Aorta (tissue), 5 donors: ENCODE measurements around the gene C17orf107. TPM values are rescaled to one million over a fixed set of nuclear protein-coding genes. Genes with fewer than 3 reads are reported as not detected.
"Not testable (repeated sequence)": the region's sequence is repeated elsewhere in the genome, so short reads cannot be mapped to it uniquely, and the experiment has no call there.

ENCODE experiments used
- ATAC-seq: fragments of 200-7000 bp; cut with Tn5 transposase; one replicate; pipeline ENCODE4 v1.9.1; 2022; ENCODE audit warnings: moderate library complexity; ENCODE audit not compliant: low FRiP score
- DNase-seq, 2 donors: peaks; one replicate each; pipeline ENCODE4 v3.0.0-alpha.2; 2020
- H3K27ac ChIP-seq, 2 donors: one replicate each; pipeline ENCODE4 v1.5.1; 2013; ENCODE audit warnings: low read length in 2 of 2, mild to moderate bottlenecking in 2 of 2, moderate library complexity in 2 of 2, control low read depth in 1 of 2, inconsistent platforms in 1 of 2, low read depth in 1 of 2
- H3K27me3 ChIP-seq, 2 donors: one replicate each; pipeline ENCODE4 v1.6.1; 2013; ENCODE audit warnings: control low read depth in 1 of 2, low read length in 1 of 2, mild to moderate bottlenecking in 1 of 2, moderate library complexity in 1 of 2; ENCODE audit not compliant: insufficient read depth in 2 of 2, control insufficient read depth in 1 of 2
- H3K36me3 ChIP-seq, 2 donors: one replicate each; pipeline ENCODE4 v1.6.1; 2013; ENCODE audit warnings: control low read depth in 1 of 2, low read length in 1 of 2, mild to moderate bottlenecking in 1 of 2; ENCODE audit not compliant: insufficient read depth in 2 of 2, control insufficient read depth in 1 of 2
- H3K4me1 ChIP-seq, 2 donors: one replicate each; pipeline ENCODE4 v1.6.1; 2013; ENCODE audit warnings: low read length in 2 of 2, control low read depth in 1 of 2, mild to moderate bottlenecking in 1 of 2, moderate library complexity in 1 of 2; ENCODE audit not compliant: insufficient read depth in 2 of 2, control insufficient read depth in 1 of 2
- H3K4me3 ChIP-seq, 2 donors: one replicate each; pipeline ENCODE4 v1.5.1; 2013; ENCODE audit warnings: low read length in 2 of 2, control low read depth in 1 of 2, mild to moderate bottlenecking in 1 of 2
- H3K9me3 ChIP-seq: one replicate; pipeline ENCODE4 v1.6.1; 2013; ENCODE audit warnings: mild to moderate bottlenecking, low read length; ENCODE audit not compliant: control insufficient read depth
- WGBS, 2 donors: extraction: QIAGEN DNeasy Blood & Tissue Kit; methylation state at CpG; one replicate each; pipeline ENCODE4 v1.1.7; 2013; 5-methylcytosine and 5-hydroxymethylcytosine counted together
- intact Hi-C, 2 donors: fragments of 100-400 bp; cut with DNase I; formaldehyde crosslinking; loops; one replicate each; pipeline versions ENCODE4 v1.14.2 to v1.15.0; 2022
- polyA plus RNA-seq, 2 donors: library from polyadenylated mRNA; stranded (reverse); fragments of 200-250 nt; gene quantifications; one replicate each; pipeline ENCODE4 v1.2.3, GENCODE V29; 2013
- total RNA-seq, 2 donors: library from RNA; stranded (reverse); fragmentation: NEBNext Ultra II Directional; extraction: Animal tissue kit (Norgen Biotek cat#: 25700); gene quantifications; one replicate each; pipeline ENCODE4 v1.2.1, GENCODE V29; 2021
- donor health status: healthy with polysubstance abuse.
- donor health status: Bipolar disorder and iron deficiency.
- donor health status: DM: no; HTN: no; CAD: no.
- donor health status: DM: no; HTN: no; CAD: no.
- donor health status: DM: yes; HTN: yes; CAD: no.

The C17orf107 gene
- total and polyA plus RNA-seq, 4 donors = 0.49 to 2.9 (median 1.8) TPM

GRCh38 chr17:4901108-4901647, 1.8 kb downstream of the C17orf107 start:
- Histone ChIP-seq H3K27ac (no peak overlapping the region), H3K4me3 (no peak overlapping the region), H3K4me1 (no peaks in the 10 kb centered on the region), H3K9me3 (no peaks in the 10 kb centered on the region), H3K36me3 (peaks cover 0 to 5% of the 10 kb centered on the region in 2 donors), H3K27me3 (no peaks in the 10 kb centered on the region)
- 53 to 70% methylated on average over 37 of the region's 37 CpGs for WGBS, 2 donors
- ATAC-seq (no peak), DNase-seq (no peak)
- intact Hi-C loops = loop anchor here (5.0 to 10.0 kb wide), 2 partner anchors 84 to 189 kb away; partner anchors contain the start of genes CAMTA2 (in 2 of the 2) and ARRB2 (in 1 of the 2)

- Histone ChIP-seq H3K27ac (no peak overlapping the region), H3K27me3 (no peaks in the 10 kb centered on the region), H3K36me3 (no peaks in the 10 kb centered on the region), H3K9me3 (no peaks in the 10 kb centered on the region), H3K4me3 (no peak overlapping the region), H3K4me1 (no peaks in the 10 kb centered on the region)
- peak in 1 of 2 donors; percentile 75 for DNase-seq
- 39 to 48% methylated on average over 48 of the region's 48 CpGs for WGBS, 2 donors
- intact Hi-C loops = loop anchor here (5.0 to 10.0 kb wide), 2 partner anchors 83 to 189 kb away; partner anchors contain the start of genes CAMTA2 (in 2 of the 2) and ARRB2 (in 1 of the 2)
- peak; percentile 83 for ATAC-seq
Measured at GRCh38 chr17:4901648-4902344, 2.5 kb downstream of the C17orf107 start.

GRCh38 chr17:4902540-4902939, 3.2 kb downstream of the C17orf107 start:
- 79 to 83% methylated on average over 8 of the region's 8 CpGs for WGBS, 2 donors
- no peak overlapping the region for H3K4me3 ChIP-seq
- H3K36me3 ChIP-seq = no peaks in the 10 kb centered on the region
- H3K27ac ChIP-seq = no peak overlapping the region
- H3K9me3 ChIP-seq = no peaks in the 10 kb centered on the region
- no peaks in the 10 kb centered on the region for H3K27me3 ChIP-seq
- no peaks in the 10 kb centered on the region for H3K4me1 ChIP-seq
- intact Hi-C loops = loop anchor here (5.0 to 10.0 kb wide), 2 partner anchors 82 to 190 kb away; partner anchors contain the start of genes CAMTA2 (in 2 of the 2) and ARRB2 (in 1 of the 2)
- DNase-seq (no peak), ATAC-seq (no peak)

GRCh38 chr17:4903051-4903818, 3.9 kb downstream of the C17orf107 start, which contains the start of gene CHRNE:
Gene CHRNE, minus strand, starts transcription at chr17:4903098. Its CDS starts 35 bp downstream, at chr17:4903063.
- 22 to 23% methylated on average over 9 to 10 of the region's 10 CpGs for WGBS, 2 donors
- Histone ChIP-seq H3K27me3 (no peaks in the 10 kb centered on the region), H3K4me3 (no peak within 1 kb of the TSS), H3K27ac (no peak within 1 kb of the TSS), H3K4me1 (no peaks in the 10 kb centered on the region), H3K9me3 (no peaks in the 10 kb centered on the region), H3K36me3 (no peaks in the 10 kb centered on the region)
- intact Hi-C loops = loop anchor here (5.0 to 10.0 kb wide), 2 partner anchors 82 to 191 kb away; partner anchors contain the start of genes CAMTA2 (in 2 of the 2) and ARRB2 (in 1 of the 2)
- no peak for ATAC-seq
- DNase-seq = peak in 1 of 2 donors; percentile 77

- H3K27ac ChIP-seq, H3K9me3 ChIP-seq, DNase-seq, H3K4me3 ChIP-seq, H3K27me3 ChIP-seq, H3K36me3 ChIP-seq, H3K4me1 ChIP-seq, ATAC-seq: not testable (repeated sequence)
- intact Hi-C loops = loop anchor here (5.0 to 10.0 kb wide), 2 partner anchors 78 to 156 kb away; partner anchors contain the start of gene CAMTA2 (in 2 of the 2)
Measured at GRCh38 chr17:4906642-4907041, 7.3 kb downstream of the C17orf107 start.

GRCh38 chr17:4908301-4908700, 9.0 kb downstream of the C17orf107 start:
- no peaks in the 10 kb centered on the region for H3K9me3 ChIP-seq
- WGBS, 2 donors = 46 to 49% methylated on average over 10 of the region's 10 CpGs
- intact Hi-C loops = loop anchor here (5.0 to 10.0 kb wide), 2 partner anchors 76 to 154 kb away; partner anchors contain the start of gene CAMTA2 (in 2 of the 2)
- ATAC-seq = no peak
- H3K4me1 ChIP-seq = no peaks in the 10 kb centered on the region
- H3K4me3 ChIP-seq = no peak overlapping the region
- DNase-seq = no peak
- no peaks in the 10 kb centered on the region for H3K27me3 ChIP-seq
- no peak overlapping the region for H3K27ac ChIP-seq
- no peaks in the 10 kb centered on the region for H3K36me3 ChIP-seq

GRCh38 chr17:4908711-4909496, 9.6 kb downstream of the C17orf107 start:
- Histone ChIP-seq H3K36me3 (no peaks in the 10 kb centered on the region), H3K9me3 (no peaks in the 10 kb centered on the region), H3K27ac (no peak overlapping the region), H3K4me1 (no peaks in the 10 kb centered on the region), H3K27me3 (no peaks in the 10 kb centered on the region), H3K4me3 (no peak overlapping the region)
- intact Hi-C loops = loop anchor here (5.0 to 10.0 kb wide), 2 partner anchors 76 to 153 kb away; partner anchors contain the start of gene CAMTA2 (in 2 of the 2)
- DNase-seq (peak; percentile 94 to 95), ATAC-seq (peak; percentile 97)
- WGBS, 2 donors = 21 to 23% methylated on average over 20 of the region's 20 CpGs

GRCh38 chr17:4913994-4914393, 14.7 kb downstream of the C17orf107 start:
- intact Hi-C loops = no loop called here
- no peak overlapping the region for H3K4me3 ChIP-seq
- H3K4me1 ChIP-seq = no peaks in the 10 kb centered on the region
- ATAC-seq (no peak), DNase-seq (no peak)
- WGBS, 2 donors = 58 to 65% methylated on average over 1 of the region's 1 CpG
- no peaks in the 10 kb centered on the region for H3K9me3 ChIP-seq
- H3K36me3 ChIP-seq = no peaks in the 10 kb centered on the region
- no peaks in the 10 kb centered on the region for H3K27me3 ChIP-seq
- H3K27ac ChIP-seq = no peak overlapping the region
